Transverse colon (tissue), 4 donors: ENCODE measurements around the gene PRSS53. TPM values are rescaled to one million over a fixed set of nuclear protein-coding genes. Genes with fewer than 3 reads are reported as not detected.

Source experiments
- DNase-seq: peaks from one replicate; pipeline ENCODE4 v3.0.0-alpha.2; 2019
- H3K27ac ChIP-seq, 4 donors: fragments of 200-600 bp; sonication (generic); 2 replicates each; pipeline ENCODE4 v1.5.1; 2016 to 2018; ENCODE audit warnings: inconsistent platforms in 4 of 4
- H3K27me3 ChIP-seq: fragments of 200-600 bp; sonication (generic); 2 replicates; pipeline ENCODE4 v1.5.1; 2017; ENCODE audit warnings: inconsistent platforms
- H3K36me3 ChIP-seq, 4 donors: fragments of 200-600 bp; sonication (generic); 2 replicates each; pipeline ENCODE4 v1.5.1; 2017 to 2019; ENCODE audit warnings: inconsistent platforms in 4 of 4
- H3K4me1 ChIP-seq, 4 donors: fragments of 200-600 bp; sonication (generic); 2 replicates each; pipeline ENCODE4 v1.5.1; 2017 to 2020; ENCODE audit warnings: inconsistent platforms in 4 of 4
- H3K4me3 ChIP-seq, 4 donors: fragments of 200-600 bp; sonication (generic); 1 replicate in 1 of 4; 2 replicates in 3 of 4; pipeline versions ENCODE4 v1.5.1 to v1.6.1; 2017 to 2019; ENCODE audit warnings: inconsistent platforms in 4 of 4
- H3K9me3 ChIP-seq, 2 donors: fragments of 200-600 bp; sonication (generic); 2 replicates each; pipeline ENCODE4 v1.5.1; 2017 to 2019; ENCODE audit warnings: inconsistent platforms in 2 of 2
- EP300 ChIP-seq: sonication (generic); formaldehyde crosslinking; IDR thresholded peaks from one replicate; pipeline ENCODE4 v1.6.1; 2017; ENCODE audit warnings: antibody characterized with exemption, low read depth
- POLR2A ChIP-seq: fragments of 450-650 bp; IDR thresholded peaks from one replicate; pipeline ENCODE4 v1.6.1; 2016; ENCODE audit warnings: antibody characterized with exemption, mild to moderate bottlenecking, moderate library complexity
- POLR2AphosphoS5 ChIP-seq, 3 donors: sonication (generic); formaldehyde crosslinking; IDR thresholded peaks; one replicate each; pipeline ENCODE4 v1.6.1; 2016; ENCODE audit warnings: antibody characterized with exemption in 3 of 3
- WGBS, 2 donors: methylation state at CpG; one replicate each; pipeline ENCODE4 v1.1.5; 2018; ENCODE audit warnings: low coverage in 1 of 2; 5-methylcytosine and 5-hydroxymethylcytosine counted together
- in situ Hi-C, 4 donors: fragments of 200-750 bp; cut with MboI; loops; one replicate each; pipeline versions ENCODE4 v1.15.0 to v1.15.1; 2017; ENCODE audit warnings: low sequenced_read_pairs in 3 of 4, low pct_ligation_motif_present in 1 of 4, low pct_unique_long_range_greater_than_20kb in 1 of 4
- intact Hi-C: fragments of 100-400 bp; cut with DNase I; formaldehyde crosslinking; loops from one replicate; pipeline ENCODE4 v1.15.1; 2023; ENCODE audit warnings: low total_unique reads
- total RNA-seq, 4 donors: library from RNA; depleted of rRNA; stranded (reverse); fragments of >200 nt; gene quantifications; one replicate each; pipeline ENCODE4 v1.1.0, GENCODE V29; 2016
- TF ChIP-seq, protein P1 (sequence below), 5 experiments: fragments of 200-600 bp in 3 of 5; fragments of 450-650 bp in 2 of 5; sonication (generic) in 3 of 5; IDR thresholded peaks; 1 replicate in 2 of 5; 2 replicates in 3 of 5; pipeline ENCODE4 v1.5.1; 2016 to 2017; ENCODE audit warnings: antibody characterized with exemption in 5 of 5, inconsistent platforms in 3 of 5, mild to moderate bottlenecking in 2 of 5, moderate library complexity in 1 of 5

The PRSS53 gene
- total RNA-seq, 4 donors from 2014 or later, result 1.1 to 5.2 (median 3.1) TPM

GRCh38 chr16:31064882-31065461 lies 23.8 kb downstream of the PRSS53 start:
- Histone ChIP-seq H3K9me3 (no peaks in the 10 kb centered on the region), H3K27me3 (no peaks in the 10 kb centered on the region), H3K4me1 (peaks cover 0 to 11% (median 4%) of the 10 kb centered on the region in 4 donors), H3K36me3 (peaks cover 0 to 15% (median 6%) of the 10 kb centered on the region in 4 donors), H3K27ac (peak overlapping the region; percentile 54 to 71 (median 61)), H3K4me3 (no peak overlapping the region)
- WGBS, 2 donors, result 83% methylated on average over 4 of the region's 4 CpGs; no CpG with 5 or more reads in 1 of the 2 donors
- intact Hi-C loops (no loop called here), in situ Hi-C loops (no loop called here)
- DNase-seq, result no peak
- TF ChIP-seq EP300 (no peak), POLR2A (no peak), POLR2AphosphoS5 (IDR thresholded peaks at IDR 0.05) (no peak)
- TF ChIP-seq, protein P1, sequence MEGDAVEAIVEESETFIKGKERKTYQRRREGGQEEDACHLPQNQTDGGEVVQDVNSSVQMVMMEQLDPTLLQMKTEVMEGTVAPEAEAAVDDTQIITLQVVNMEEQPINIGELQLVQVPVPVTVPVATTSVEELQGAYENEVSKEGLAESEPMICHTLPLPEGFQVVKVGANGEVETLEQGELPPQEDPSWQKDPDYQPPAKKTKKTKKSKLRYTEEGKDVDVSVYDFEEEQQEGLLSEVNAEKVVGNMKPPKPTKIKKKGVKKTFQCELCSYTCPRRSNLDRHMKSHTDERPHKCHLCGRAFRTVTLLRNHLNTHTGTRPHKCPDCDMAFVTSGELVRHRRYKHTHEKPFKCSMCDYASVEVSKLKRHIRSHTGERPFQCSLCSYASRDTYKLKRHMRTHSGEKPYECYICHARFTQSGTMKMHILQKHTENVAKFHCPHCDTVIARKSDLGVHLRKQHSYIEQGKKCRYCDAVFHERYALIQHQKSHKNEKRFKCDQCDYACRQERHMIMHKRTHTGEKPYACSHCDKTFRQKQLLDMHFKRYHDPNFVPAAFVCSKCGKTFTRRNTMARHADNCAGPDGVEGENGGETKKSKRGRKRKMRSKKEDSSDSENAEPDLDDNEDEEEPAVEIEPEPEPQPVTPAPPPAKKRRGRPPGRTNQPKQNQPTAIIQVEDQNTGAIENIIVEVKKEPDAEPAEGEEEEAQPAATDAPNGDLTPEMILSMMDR (IDR thresholded peaks at IDR 0.05), result no peak

GRCh38 chr16:31063843-31064611 lies 24.7 kb downstream of the PRSS53 start:
- Histone ChIP-seq H3K36me3 (peaks cover 0 to 15% (median 6%) of the 10 kb centered on the region in 4 donors), H3K4me3 (no peak overlapping the region), H3K4me1 (peaks cover 0 to 11% (median 4%) of the 10 kb centered on the region in 4 donors), H3K9me3 (no peaks in the 10 kb centered on the region), H3K27ac (peak overlapping the region; percentile 54 to 71 (median 61)), H3K27me3 (no peaks in the 10 kb centered on the region)
- no peak for DNase-seq
- in situ Hi-C loops (no loop called here), intact Hi-C loops (no loop called here)
- WGBS, 2 donors, result 89 to 100% methylated on average over 1 to 37 of the region's 56 CpGs
- no peak for TF ChIP-seq POLR2AphosphoS5 (IDR thresholded peaks at IDR 0.05)
- no peak for TF ChIP-seq EP300
- TF ChIP-seq POLR2A, result no peak
- TF ChIP-seq, protein P1 (IDR thresholded peaks at IDR 0.05), result no peak

DNA sequence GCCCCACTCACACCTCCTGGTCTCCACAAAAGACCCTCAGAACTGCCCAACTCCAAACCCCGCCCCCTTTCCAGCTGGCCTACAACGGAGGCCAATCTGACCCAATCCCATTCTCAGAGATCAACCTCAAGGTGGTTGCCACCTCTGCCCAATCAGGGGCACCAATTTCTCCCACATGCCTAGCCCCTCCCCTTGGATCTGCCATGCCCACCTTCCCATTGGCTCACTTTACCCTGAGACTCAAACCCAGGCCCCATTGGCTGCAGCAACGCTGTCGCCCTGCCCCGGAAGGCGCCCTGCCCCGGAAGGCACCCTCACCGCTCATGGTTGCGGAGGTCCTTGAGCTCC lies 25.3 kb downstream of the PRSS53 start:
- H3K27ac ChIP-seq, result peak overlapping the region in 1 of 4 donors; percentile 66
- no peaks in the 10 kb centered on the region for H3K27me3 ChIP-seq
- no peak overlapping the region for H3K4me3 ChIP-seq
- no peaks in the 10 kb centered on the region for H3K9me3 ChIP-seq
- no peak for DNase-seq
- in situ Hi-C loops, result no loop called here
- intact Hi-C loops, result no loop called here
- H3K4me1 ChIP-seq, result peaks cover 0 to 11% (median 4%) of the 10 kb centered on the region in 4 donors
- WGBS, 2 donors, result 90 to 98% methylated on average over 2 to 9 of the region's 9 CpGs
- no peak for TF ChIP-seq EP300
- no peak for TF ChIP-seq POLR2A
- TF ChIP-seq, protein P1 (IDR thresholded peaks at IDR 0.05), result no peak
- no peak for TF ChIP-seq POLR2AphosphoS5 (IDR thresholded peaks at IDR 0.05)
- peaks cover 0 to 15% (median 6%) of the 10 kb centered on the region in 4 donors for H3K36me3 ChIP-seq

GRCh38 chr16:31061813-31062440 lies 26.8 kb downstream of the PRSS53 start:
- no peaks in the 10 kb centered on the region for H3K9me3 ChIP-seq
- no peaks in the 10 kb centered on the region for H3K27me3 ChIP-seq
- DNase-seq, result no peak
- H3K4me3 ChIP-seq, result no peak overlapping the region
- H3K36me3 ChIP-seq, result peaks cover 0 to 15% (median 6%) of the 10 kb centered on the region in 4 donors
- TF ChIP-seq EP300, result no peak
- TF ChIP-seq POLR2A, result no peak
- TF ChIP-seq, protein P1 (IDR thresholded peaks at IDR 0.05), result no peak
- TF ChIP-seq POLR2AphosphoS5 (IDR thresholded peaks at IDR 0.05), result no peak
- intact Hi-C loops (no loop called here), in situ Hi-C loops (no loop called here)
- 96% methylated on average over 45 of the region's 54 CpGs; no CpG with 5 or more reads in 1 of the 2 donors for WGBS, 2 donors
- H3K27ac ChIP-seq, result no peak overlapping the region
- H3K4me1 ChIP-seq, result peaks cover 0 to 11% (median 4%) of the 10 kb centered on the region in 4 donors
